GM10266 (cell line): ENCODE results near the gene YY1.

Source experiments
- DNase-seq: peaks from one replicate; pipeline ENCODE4 v3.0.0; 2012; ENCODE audit errors: extremely low spot score
- TF ChIP-seq, protein P1 (sequence below): IDR thresholded peaks from 2 replicates; pipeline ENCODE4 v1.5.1; 2012; ENCODE audit warnings: mild to moderate bottlenecking, low read depth; ENCODE audit not compliant: control insufficient read depth, insufficient read depth; ENCODE audit errors: missing control alignments

YY1 gene

DNA sequence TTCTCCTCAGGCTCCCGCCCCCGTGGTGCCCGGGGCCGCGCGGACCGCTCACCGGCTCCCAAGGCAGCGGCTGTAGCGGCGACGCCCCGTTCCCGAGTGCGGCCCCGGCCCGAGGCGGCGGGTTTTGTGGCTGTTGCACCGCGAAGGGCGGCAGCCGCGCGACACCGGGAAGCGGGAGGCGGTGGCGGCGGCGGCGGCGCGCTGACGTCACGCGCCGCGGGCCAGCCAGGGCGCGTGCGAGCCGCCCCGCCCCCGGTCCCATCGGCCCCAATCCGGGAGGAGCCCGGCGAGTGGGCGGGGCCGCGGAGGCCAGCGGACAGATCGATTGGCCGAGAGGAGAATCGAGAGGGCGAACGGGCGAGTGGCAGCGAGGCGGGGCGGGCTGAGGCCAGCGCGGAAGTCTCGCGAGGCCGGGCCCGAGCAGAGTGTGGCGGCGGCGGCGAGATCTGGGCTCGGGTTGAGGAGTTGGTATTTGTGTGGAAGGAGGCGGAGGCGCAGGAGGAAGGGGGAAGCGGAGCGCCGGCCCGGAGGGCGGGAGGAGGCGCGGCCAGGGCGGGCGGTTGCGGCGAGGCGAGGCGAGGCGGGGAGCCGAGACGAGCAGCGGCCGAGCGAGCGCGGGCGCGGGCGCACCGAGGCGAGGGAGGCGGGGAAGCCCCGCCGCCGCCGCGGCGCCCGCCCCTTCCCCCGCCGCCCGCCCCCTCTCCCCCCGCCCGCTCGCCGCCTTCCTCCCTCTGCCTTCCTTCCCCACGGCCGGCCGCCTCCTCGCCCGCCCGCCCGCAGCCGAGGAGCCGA lies at the start of gene YY1:
TSS of gene YY1 (plus strand) at position 726 of the 792 bp plus-strand sequence. CDS start 101 bp downstream, outside the sequence.
- TF ChIP-seq, protein P1, sequence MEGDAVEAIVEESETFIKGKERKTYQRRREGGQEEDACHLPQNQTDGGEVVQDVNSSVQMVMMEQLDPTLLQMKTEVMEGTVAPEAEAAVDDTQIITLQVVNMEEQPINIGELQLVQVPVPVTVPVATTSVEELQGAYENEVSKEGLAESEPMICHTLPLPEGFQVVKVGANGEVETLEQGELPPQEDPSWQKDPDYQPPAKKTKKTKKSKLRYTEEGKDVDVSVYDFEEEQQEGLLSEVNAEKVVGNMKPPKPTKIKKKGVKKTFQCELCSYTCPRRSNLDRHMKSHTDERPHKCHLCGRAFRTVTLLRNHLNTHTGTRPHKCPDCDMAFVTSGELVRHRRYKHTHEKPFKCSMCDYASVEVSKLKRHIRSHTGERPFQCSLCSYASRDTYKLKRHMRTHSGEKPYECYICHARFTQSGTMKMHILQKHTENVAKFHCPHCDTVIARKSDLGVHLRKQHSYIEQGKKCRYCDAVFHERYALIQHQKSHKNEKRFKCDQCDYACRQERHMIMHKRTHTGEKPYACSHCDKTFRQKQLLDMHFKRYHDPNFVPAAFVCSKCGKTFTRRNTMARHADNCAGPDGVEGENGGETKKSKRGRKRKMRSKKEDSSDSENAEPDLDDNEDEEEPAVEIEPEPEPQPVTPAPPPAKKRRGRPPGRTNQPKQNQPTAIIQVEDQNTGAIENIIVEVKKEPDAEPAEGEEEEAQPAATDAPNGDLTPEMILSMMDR: no peak

GRCh38 chr14:100190126-100190525 lies 48.8 kb upstream of the YY1 start:
- peak; percentile 2 for DNase-seq
- TF ChIP-seq, protein P1: no peak

More for the DNA sequence above, at the start of gene YY1:
- DNase-seq: peak; percentile 100

DNA sequence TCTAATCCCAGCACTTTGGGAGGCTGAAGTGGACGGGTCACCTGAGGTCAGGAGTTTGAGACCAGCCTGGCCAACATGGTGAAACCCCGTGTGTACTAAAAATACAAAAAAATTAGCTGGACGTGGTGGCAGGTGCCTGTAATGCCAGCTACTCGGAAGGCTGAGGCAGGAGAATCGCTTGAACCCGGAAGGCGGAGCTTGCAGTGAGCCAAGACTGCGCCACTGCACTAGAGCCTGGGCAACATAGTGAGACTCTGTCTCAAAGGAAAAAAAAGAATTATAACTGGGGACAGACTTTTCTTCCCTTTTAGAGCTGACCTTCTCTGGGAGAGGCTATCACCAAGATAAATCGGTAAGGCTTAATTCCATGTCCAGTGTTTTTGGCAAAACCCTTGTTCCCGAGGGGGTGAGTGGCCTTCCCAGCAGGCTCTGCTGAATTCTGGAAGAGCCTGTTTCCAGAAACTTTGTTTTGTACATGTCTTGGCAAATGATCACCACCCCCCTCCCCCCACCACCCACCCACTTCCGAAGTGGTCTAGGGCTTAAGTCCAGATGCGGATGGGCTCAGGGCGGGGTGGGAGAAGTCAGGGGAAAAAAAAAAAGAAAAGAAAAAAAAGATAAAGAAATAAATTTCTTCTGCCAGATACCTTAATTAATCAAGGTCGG lies 47.2 kb upstream of the YY1 start:
- TF ChIP-seq, protein P1: no peak
- DNase-seq: peak; percentile 2

DNA sequence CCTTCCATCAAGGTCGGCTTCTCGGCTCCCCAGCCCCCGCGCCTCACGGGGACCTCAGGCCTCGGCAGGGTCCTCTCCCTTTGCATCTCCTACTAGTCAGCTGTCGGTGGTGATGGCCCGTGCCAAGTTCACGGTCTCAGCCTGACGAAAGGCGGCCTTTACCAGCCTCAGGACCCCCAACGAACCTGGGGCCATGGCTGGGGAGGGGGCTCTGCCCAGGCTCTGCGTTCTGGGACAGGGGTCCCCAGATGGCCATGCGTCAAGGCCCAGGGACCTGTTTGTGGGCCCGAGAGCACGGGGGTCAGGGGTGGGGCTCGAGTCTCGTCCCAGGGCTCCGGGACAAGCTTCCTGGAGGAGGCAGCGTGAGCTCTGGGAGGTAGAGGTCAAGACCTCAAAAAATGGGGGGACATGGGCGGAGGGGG lies 46.7 kb upstream of the YY1 start:
- TF ChIP-seq, protein P1: no peak
- DNase-seq: peak; percentile 11

- DNase-seq: peak; percentile 99
- TF ChIP-seq, protein P1: peak; percentile 97
Observed at GRCh38 chr14:100192672-100193416, 46.1 kb upstream of the YY1 start.

DNA sequence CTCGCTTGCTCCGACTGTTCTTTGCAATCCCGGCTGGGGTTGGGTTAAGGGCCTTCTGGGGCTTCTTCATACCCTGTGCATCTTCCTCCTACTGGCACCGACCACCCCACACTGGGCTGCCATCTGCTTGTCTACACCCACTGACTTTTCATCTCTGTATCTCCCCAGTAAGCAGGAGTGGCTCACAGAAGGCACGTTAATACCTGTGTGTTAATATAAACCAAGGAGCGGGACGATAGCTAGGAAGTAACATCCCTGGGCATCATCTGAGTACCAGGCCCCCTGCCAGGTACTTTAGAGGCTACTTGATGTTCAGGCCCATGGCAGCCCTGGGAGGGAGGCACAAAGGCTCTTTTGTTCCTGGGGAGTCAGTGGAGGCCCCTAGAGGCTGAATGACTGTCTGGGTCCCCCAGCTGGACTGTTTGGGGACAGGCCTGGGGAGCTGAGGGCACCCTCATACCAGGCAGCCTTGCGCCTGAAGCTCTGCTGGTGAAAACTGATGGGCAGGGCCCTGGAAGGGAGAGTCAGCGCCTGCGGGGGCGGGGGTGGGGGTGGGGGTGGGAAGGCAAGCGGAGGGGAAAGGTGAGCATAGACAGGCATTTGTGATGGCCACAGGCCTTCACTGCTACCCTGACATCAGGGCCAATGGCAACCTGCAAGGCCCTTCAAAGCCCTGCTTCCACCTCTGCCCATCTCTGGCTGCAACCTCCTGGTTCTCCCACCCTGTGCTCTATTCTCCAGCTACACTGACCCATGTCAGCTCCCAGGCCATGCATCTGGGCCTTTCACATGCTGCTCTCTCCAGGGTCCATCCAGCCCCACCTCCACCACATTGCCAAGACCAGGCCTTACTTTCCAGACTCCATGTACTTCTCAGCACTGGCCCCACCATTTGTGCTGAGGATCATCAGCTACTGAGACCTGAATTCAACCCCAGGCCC lies 45.3 kb upstream of the YY1 start:
- TF ChIP-seq, protein P1: peak; percentile 21
- no peak for DNase-seq
